ENCODE data around the gene EML1. TPM values are rescaled to one million over a fixed set of nuclear protein-coding genes. Genes with fewer than 3 reads are reported as not detected.
"Not testable (repeated sequence)": the region's sequence is repeated elsewhere in the genome, so short reads cannot be mapped to it uniquely, and the experiment has no call there.

The EML1 gene
- total RNA-seq, 1 donor from 2014 or later = 29.9 TPM

DNA sequence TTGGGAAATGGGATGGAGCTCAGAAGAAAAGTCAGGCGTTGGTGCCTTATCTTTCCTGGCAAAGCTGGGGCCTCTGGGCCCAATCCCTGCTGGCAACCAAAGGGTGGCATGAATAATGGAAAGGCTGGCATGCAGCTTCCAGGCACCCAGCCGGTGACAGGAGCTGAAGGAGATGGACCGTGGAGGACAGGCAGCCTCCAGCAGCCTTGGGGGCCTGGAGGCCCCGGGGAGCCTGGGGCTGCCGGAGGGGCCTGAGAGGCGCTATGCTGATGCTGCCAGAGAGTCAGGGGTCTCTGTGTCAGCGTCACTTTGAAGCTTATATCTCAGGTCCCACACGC lies 38.2 kb upstream of the EML1 start:
- intact Hi-C loops (cut with DNase I) = no loop called here
- peak; percentile 70 for DNase-seq (ENCODE audit: low spot score)

- intact Hi-C loops (cut with DNase I) = no loop called here
- DNase-seq (ENCODE audit: low spot score) = peak; percentile 90
Measured at GRCh38 chr14:99755629-99756603, 37.3 kb upstream of the EML1 start.

DNA sequence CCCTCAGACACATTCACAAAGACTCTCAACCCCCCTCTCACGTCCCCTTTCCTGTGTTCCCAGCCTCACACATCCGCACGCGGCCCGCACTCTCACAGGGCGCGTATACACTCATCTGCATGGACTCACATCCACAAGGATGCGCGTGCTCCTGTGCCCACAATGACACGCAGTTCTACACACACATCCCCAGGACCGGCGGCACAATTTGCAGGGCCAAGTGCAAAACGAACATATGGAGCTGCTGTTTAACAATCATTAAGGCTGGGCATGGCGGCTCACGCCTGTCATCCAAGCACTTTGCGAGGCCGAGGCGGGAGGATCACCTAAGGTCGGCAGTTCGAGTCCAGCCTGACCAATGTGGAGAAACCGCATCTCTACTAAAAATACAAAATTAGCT lies 36.4 kb upstream of the EML1 start:
- intact Hi-C loops (cut with DNase I) = no loop called here

DNA sequence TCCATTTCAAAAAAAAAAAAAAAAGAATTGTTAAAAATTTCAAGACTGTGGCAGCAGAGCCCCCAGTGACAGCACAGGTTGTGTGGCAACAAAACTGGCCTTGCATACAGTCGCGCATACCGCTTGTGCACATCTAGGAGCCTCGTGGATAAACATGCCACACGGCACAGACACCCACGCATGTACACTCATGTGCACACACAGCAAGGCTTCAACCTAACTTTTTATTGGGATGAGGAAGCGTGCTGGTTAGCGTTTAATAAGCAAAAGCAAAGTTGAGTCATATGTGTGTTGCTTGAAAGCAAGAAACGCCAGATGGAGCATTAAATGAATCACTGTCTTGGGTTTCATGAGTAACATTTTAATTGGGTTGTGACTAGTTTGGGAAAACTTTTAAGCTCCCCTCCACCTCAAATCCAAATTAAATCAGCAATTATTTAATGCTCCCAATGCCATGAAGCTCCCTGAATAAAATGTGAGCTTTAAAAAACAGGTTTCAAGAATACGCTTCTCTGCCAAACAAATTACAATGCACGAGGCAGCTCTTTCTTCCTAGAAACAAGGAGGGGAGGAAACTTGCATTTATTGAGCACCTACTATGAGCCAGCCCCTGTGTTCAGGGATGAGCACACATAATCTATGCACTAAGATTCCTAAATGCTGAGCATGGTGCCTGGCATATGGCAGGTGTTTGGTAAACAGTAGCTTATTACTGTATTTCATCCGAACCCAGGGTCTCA lies 35.7 kb upstream of the EML1 start:
- peak; percentile 31 for DNase-seq (ENCODE audit: low spot score)
- intact Hi-C loops (cut with DNase I) = no loop called here

More for the DNA sequence above, 36.4 kb upstream of the EML1 start:
- peak; percentile 33 for DNase-seq (ENCODE audit: low spot score)

DNA sequence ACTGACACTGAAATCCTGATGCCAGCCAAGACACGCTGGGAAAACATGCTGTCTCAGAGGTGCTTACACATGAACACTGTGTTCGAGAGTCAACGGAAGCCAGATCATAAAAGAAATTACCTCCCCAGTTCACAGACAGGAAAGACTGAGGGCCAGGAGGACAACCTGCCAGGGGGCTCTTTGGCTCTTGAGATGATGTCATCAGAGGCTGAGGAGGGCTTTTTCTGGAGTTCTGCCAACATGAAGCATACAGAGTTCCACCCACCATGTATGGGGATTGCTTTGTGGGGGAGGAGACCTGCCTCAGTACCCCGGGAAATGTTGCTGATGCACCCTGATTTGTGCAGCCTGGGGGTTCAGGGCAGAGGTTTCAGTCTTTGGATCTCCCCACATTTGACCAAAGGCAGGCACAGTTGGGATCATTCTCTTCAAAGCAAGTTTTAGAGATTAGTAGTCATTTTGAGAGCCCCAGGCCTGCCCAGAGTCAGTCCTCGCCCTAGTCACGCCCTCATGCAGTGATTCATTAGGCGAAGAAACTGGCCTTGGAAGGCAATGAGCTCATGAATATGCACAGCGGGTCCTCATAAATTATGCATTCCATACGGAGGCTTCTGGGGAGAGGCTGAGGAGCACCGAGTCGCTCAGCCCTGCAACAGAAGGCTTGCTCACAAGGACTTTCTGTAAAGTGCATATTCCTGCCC lies 34.9 kb upstream of the EML1 start:
- peak; percentile 46 for DNase-seq (ENCODE audit: low spot score)
- intact Hi-C loops (cut with DNase I) = no loop called here

- intact Hi-C loops (cut with DNase I) = no loop called here
- DNase-seq (ENCODE audit: low spot score) = peak; percentile 72
Measured at GRCh38 chr14:99758872-99759545, 34.2 kb upstream of the EML1 start.

DNA sequence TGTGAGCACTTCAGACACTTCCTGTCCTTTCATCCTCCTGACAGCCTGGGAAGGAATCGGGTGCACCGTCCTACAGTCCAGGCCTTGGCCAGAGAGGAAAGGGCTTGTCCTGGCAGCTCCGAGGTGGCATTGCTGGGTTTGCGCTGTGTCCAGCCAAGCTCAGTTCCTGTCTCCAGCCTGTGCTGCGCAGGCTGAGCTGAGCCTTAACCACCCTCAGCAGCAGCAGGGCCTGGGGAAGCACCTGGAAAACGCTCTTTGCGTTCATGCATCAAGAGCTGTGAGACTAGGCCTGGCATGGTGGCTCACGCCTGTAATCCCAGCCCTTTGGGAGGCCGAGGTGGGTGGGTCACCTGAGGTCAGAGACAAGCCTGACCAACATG lies 33.7 kb upstream of the EML1 start:
- intact Hi-C loops (cut with DNase I) = no loop called here
- DNase-seq (ENCODE audit: low spot score) = peak; percentile 15

- intact Hi-C loops (cut with DNase I) = no loop called here
- no peak for DNase-seq (ENCODE audit: low spot score)
Measured at GRCh38 chr14:99760817-99761216, 32.4 kb upstream of the EML1 start.

GRCh38 chr14:99762911-99763310 lies 30.3 kb upstream of the EML1 start:
- DNase-seq (ENCODE audit: low spot score); intact Hi-C loops (cut with DNase I): not testable (repeated sequence)

- peak; percentile 39 for DNase-seq (ENCODE audit: low spot score)
- intact Hi-C loops (cut with DNase I) = no loop called here
Measured at GRCh38 chr14:99763527-99764221, 29.5 kb upstream of the EML1 start.

DNA sequence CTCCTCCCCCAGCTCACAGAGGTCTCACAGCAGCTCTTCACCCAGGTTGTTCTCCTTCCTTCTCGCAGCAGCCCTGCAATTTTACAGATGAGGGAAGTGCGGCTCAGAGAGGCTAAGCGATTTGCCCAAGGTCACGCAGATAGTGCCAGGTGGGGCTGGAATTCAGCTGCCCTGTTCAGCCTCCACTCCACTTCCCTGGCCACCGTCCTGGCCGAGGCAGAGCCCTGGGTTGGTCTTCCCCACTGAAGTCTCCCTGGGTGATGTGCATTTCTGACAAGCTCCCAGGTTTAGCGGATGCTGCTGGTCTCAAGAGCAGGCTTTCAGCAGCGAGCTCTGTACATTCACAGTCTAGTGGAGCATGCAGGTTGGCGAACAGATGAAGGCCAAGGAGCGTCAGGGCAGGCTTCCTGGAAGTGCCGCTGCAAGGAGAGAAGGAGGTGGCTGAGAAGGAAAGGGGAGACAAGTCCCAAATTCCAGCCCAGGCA lies 28.9 kb upstream of the EML1 start:
- intact Hi-C loops (cut with DNase I) = no loop called here
- peak; percentile 46 for DNase-seq (ENCODE audit: low spot score)

DNA sequence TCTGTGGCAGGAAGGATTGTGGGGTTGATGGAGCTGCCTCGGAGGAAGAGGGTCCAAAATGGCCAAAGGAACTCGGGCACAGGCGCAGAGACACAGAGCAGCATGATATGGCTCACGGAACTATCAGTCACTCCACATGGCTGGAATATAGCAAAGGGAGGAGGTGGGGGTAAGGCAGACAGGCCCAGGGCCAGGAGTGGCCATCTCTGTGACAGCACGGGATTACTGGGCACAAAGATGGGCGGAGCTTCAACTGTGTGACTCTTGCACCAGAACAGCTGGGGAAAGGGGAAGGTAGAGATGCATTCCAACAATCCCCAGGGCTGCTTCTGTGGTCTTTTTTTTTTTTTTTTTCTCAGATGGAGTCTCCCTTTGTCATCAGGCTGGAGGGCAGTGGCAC lies 24.8 kb upstream of the EML1 start:
- peak; percentile 63 for DNase-seq (ENCODE audit: low spot score)
- intact Hi-C loops (cut with DNase I) = no loop called here

DNA sequence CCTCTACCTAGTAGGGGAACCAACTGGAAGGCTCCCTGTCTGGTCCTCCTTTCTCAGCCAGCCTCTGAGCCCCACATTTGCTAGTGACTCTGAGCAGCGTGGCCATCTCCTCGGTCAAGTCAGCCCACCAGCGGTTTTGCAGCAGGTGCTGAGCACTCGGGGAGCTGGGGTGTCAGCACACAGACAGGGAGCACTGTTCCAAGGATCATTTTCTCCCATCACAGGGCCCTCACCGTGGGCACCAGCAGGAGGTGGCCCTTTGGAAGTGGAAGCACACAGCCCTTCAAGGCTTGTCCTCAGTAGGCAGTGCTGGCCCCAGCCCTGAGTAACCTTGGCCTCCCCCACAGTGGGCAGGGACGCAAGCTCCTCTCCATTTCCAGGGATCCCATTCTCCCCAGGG lies 24.1 kb upstream of the EML1 start:
- intact Hi-C loops (cut with DNase I) = no loop called here
- peak; percentile 44 for DNase-seq (ENCODE audit: low spot score)

- intact Hi-C loops (cut with DNase I) = no loop called here
- no peak for DNase-seq (ENCODE audit: low spot score)
Measured at GRCh38 chr14:99769799-99770198, 23.4 kb upstream of the EML1 start.

DNA sequence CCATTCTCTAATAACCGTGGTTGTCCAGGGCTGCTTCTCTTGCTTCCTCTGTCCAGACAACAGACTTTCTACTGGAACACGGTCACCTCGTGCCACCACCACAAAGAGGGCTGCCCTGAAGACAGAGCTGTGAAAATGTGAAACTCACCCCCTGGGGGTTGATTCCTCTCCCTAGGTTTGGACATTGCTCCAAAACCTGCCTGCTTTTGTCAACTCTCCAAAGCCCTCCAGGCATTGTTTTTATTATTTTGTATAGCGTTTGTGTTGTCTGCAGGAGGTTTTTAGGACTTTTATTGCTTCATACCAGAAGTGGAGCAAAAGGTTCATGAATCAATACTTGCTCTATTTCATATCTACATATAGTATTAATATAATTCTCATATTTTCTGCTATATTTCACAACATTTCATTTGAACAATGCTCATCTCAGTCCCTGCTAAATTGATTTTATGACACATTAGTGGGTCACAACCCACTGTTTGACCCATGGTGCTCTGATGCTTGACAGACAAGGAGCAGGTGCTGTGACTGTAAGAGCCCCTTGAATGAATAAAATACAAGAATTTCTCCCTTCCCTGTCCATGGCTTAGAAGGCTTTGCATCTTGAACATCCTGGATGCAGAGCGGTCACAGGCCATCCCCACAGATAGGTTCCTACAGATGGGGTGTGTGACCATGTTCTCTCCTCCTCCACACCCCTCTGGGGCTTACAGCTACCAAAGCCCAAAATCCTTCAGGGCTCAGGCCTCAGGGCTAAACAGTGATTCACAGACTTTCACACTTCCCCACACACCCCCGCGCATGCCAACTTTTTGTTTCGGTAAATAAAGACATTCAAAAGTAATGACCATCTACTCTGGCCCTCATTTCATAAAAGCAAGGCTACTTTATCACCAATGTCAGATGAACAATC lies 20.6 kb upstream of the EML1 start:
- no peak for DNase-seq (ENCODE audit: low spot score)
- intact Hi-C loops (cut with DNase I) = no loop called here

GRCh38 chr14:99773521-99774497 lies 19.4 kb upstream of the EML1 start:
- intact Hi-C loops (cut with DNase I) = no loop called here
- no peak for DNase-seq (ENCODE audit: low spot score)
